ENCODE results near the gene ALKAL2. TPM values are rescaled to one million over a fixed set of nuclear protein-coding genes. Genes with fewer than 3 reads are reported as not detected.
"Not testable (repeated sequence)": the region's sequence is repeated elsewhere in the genome, so short reads cannot be mapped to it uniquely, and the experiment has no call there.

The ALKAL2 gene, protein sequence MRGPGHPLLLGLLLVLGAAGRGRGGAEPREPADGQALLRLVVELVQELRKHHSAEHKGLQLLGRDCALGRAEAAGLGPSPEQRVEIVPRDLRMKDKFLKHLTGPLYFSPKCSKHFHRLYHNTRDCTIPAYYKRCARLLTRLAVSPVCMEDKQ
- polyA plus RNA-seq (ENCODE audit: insufficient read length) = 0.49 TPM

DNA sequence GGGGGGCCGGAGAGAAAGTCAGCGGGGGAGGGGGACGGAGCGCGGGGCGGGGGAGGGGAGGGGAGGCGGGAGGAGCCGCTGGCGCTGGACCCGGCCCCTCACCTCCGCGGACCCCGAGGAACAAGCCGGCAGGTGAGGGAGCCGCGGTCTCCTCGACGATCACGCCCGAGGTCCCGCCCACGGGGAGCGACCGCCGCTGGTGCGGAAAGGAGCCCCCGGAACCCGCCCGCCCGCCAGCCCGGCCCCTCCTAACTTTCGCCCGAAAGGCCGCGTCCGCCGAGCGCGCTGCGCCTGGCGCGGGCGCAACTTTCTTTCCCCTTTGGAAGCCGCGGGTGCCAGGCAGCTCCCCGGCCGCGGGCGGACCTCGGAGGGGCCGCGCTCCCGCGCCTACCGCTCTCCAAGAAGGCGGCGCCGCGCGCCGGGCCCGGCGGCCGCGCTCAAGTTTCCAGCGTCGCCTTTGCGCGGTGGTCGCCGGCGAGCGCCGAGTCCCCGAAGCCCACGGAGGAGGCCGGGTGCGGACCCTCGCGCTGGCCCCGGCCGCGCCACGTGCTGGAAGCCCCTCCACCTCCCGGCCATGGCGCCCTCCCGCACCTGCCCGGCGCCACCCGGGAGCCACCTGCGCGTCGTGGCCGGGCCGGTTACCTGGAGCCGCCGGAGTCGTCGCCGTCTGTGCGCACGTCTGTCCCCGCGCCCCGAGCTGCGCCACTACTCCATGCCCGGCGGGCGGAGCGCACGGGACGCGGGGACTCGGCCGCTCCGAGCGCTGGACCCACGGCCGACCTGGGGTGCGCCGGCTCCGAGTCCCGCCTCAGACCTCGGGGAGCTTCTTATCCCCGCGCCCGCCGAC lies at the start of gene ALKAL2:
TSS of gene ALKAL2 (minus strand) at position 181 of the 847 bp plus-strand sequence. CDS start 256 bp downstream, outside the sequence.
- peak; percentile 21 for DNase-seq

DNA sequence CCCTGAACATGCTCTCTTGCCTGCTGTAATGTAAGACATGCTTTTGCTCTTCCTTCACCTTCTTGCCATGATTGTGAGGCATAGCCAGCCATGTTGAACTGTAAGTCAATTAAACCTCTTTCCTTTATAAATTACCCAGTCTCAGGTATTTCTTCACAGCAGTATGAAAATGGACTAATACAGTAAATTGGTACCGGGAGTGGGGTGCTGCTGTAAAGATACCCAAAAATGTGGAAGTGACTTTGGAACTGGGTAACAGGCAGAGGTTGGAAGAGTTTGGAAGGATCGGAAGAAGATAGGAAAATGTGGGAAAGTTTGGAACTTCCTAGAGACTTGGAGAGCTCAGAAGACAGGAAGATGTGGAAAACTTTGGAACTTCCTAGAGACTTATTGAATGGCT lies 49.1 kb upstream of the ALKAL2 start:
- DNase-seq = not testable (repeated sequence)

DNA sequence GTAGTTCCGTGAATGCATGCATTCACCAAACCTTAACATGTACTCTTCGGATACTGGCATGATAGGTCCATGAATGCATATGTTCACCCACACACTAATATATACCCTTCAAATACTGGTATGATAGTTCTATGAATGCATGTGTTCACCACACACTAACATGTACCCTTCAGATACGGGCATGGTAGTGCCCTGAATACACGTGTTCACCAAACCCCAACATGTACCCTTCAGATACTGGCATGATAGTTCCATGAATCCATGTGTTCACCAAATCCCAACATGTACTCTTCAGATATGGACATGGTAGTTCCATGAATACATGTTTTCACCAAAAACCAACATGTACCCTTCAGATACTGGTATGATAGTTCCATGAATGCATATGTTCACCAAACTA lies 48.5 kb upstream of the ALKAL2 start:
- no peak for DNase-seq

DNA sequence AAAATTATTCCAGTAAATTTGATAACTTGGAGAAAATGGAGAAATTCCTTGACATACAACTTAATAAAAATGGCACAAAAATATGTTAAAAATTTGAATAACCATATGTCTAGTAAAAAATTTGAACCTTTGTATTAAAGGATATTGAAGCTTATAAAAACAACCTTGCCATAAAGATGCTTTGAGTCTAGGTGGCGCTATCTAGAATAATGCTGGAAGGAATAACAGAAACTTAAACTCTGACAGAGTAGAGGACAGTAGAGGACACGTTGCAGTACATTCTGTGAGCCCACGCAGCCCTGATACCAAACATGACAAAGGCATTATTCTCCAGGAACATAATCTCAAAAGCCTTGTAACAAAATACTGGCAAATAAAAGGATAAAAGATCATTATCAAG lies 44.7 kb upstream of the ALKAL2 start:
- DNase-seq = no peak

DNA sequence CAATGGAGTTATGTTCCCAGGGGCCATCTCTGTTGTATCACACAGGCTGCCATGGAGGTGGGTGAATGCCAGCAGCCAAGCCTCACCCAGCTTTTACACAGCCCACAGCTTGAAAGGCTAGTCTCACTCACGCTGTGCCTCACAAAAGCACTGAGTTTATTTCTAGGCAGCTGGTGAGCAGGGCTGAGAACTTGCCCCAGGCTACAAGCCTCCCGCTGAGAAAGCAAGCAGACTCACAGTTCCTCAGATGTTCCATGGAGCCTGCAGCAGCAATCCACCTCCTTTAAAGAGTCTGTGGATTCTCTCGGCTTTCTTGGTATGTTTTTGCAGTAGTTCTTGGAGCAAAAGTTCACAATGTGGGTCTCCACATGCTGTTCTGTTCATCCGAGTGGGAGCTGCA lies 40.9 kb upstream of the ALKAL2 start:
- no peak for DNase-seq

DNA sequence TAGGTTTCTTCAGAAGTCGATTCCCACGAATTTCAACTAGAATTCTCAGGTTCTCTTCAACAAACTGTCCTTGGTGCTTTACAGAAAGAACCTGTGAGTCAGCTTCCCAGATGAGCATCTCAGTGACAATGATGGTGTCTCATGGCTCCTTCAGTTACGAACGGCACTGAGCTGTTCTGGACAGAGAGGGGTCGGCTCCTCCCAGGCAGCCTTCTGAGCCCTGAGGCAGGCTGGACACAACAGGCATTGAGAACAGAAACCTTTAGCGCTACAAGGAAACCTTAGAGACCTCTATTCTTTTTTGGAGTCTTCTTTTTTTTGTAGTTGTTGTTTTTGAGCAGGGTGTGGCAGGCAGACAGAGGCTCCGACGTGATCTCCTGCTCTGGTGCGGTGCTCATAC lies 35.1 kb upstream of the ALKAL2 start:
- DNase-seq = no peak

DNA sequence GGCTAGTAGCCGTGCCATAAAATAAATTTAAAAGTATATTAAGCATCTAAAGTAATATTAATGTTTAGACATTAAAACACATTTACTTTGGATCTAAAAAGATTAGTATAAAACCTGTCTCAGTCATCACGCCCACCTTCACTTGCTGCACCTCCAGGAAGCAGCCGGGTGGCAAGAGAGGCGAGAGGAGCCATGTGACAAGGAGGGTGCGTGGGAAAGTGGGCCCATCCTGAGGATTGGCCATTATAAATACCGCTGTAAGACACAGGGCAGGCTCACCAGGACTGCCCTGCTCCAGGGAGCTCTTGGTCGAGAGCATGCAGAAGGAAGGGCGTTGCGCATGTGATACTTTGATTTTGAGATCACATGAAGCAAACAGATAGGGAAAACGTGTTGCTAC lies 34.4 kb upstream of the ALKAL2 start:
- DNase-seq = no peak

DNA sequence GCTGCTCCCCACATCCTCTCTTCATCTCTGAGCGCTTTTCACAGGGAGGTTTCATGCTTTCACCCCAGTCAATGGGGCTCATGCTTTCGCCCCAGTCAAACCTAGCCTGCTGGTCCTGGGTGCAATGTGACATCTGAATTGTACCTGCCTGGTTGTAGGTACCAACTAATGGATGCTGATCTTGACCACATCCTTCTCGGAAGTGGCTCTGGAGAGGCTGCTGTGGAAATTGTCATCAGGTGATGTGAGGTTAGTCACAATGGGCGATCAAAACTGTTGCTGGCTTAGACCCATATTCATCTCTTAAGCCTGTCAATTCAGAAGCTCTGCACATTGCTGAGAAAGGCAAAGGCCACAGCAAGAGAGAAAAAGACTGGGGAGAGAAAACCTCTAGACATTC lies 32.7 kb upstream of the ALKAL2 start:
- DNase-seq = no peak

DNA sequence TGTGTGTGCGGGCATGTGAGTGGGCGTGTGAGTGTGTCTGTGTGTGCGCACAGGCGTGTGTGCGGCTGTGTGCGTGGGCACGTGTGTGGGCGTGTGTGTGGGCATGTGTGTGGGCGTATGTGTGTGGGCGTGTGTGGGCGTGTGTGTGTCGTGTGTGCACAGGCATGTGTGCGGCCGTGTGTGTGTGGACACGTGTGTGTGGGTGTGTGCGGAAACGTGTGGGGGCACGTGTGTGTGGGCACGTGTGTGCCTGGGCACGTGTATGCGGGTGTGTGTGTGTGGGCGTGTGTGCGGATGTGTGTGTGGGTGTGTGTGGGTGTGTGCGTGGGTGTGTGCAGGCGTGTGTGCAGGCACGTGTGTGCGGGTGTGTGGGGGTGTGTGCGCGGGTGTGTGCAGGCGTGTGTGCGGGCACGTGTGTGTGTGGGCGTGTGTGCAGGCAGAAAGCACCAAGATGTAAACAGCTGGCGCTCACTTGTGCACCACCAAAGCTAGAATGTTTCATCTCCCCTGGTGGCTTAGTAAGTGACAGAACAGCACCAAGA lies 31.2 kb upstream of the ALKAL2 start:
- DNase-seq = no peak

DNA sequence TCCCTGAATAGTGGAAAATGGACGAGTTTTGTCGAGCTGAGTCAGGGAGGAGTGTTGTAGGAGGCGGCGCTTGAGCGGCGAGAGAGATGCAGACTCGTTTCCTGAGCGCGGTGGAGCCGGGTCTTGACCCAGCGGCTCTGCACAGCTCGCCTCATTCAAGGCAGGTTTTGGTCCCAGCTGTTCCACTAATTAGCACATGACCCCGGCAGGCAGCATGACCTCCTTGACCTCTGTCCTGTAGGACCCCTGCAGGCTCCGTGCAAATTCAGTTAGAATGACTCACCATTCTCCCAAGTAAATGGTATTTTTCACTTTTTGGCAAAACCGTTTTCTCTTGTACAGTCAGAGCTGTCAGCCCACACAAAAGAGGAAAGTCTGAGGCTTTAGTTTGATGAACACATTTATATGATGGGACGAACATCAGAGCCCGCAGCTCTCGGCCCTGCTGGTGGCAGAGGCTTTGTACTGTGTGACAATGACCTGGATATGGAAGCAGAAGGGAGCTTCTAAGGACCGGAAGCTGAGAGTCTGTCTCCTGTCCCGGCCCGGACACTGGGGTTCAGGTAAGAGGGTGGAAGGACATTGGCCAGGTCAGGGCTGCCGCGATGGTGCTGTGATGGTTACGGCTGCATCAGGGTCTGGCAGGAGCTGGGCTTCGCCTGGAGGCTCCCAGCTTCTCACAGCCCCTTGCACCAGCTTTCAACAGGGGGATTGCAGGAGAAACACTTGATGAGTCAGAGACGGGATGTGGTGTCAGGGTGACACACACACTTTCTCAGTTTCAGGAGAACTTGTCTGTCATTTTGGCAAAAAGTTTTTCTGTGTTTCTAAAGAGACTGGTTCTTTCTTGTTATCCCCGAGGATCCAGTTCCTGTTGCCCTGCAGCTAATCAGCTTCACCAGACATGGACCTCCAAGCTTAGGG lies 29.9 kb upstream of the ALKAL2 start:
- no peak for DNase-seq

DNA sequence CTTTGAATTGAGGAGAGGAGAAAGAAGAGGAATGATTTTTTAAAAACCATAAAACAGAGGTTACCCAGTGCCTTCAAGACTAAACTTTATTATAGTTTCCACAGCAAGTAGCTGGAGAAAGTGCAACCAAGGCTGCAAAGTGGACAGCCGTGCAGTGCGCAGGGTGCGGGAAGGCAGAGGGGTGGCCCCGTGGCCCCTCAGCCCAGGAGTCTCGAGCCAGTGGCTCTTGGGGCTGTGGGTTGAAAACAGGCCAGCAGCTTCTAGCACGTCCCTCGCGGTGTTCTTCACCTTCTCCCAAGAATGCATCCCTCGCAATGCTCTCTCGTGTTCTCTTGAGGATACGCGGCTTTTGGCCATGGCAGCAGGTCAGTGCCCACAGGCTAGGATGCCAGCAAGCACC lies 28.5 kb upstream of the ALKAL2 start:
- DNase-seq = no peak

DNA sequence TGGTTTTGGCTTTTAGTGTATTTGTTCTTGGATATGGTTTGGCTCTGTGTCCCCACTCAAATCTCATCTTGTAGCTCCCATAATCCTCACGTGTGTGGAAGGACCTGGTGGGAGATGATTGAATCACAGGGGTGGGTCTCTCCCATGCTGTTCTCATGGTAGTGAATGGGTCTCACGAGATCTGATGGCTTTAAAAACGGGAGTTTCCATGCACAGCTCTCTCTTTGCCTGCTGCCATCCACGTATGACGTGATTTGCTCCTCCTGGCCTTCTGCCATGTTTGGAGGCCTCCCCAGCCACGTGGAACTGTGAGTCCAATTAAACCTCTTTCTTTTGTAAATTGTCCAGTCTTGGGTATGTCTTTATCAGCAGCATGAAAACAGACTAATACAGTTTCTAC lies 28.0 kb upstream of the ALKAL2 start:
- DNase-seq = not testable (repeated sequence)

DNA sequence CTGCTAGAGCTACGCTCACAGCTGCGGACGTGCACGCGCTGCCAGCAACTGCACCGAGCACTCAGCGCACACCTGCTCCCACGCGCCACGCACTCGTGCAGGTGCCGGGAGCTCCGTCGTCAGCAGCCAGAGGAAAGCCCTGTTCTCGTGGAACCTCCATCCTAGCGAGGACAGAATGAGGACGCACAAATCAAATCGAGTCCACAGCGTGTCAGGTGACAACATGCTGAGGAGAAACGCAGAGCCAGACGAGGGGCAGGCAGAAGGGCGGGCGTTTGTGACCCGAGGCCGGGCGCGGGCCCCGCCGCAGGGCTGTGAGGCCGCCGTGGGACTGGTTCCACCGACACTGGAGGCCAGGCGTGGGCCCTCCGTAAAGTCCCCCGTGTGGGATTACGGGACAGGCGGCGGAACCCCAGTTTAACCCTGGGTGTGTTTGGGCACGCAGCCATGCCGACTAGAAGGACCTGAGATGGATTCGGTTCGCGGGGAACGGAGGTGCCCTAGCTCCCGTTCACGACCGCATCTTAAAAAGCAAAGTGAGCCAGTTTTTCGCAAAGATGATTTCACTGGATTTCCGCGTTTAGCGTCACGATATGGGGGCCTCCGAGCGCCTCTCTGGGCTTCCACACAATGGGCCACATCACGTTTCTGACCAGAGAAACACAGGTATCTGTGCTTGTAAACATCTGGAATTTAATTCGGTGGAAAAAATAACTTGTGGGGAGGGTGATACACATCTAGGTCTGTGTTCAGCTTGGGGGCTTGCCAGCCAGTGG lies 26.9 kb upstream of the ALKAL2 start:
- no peak for DNase-seq

DNA sequence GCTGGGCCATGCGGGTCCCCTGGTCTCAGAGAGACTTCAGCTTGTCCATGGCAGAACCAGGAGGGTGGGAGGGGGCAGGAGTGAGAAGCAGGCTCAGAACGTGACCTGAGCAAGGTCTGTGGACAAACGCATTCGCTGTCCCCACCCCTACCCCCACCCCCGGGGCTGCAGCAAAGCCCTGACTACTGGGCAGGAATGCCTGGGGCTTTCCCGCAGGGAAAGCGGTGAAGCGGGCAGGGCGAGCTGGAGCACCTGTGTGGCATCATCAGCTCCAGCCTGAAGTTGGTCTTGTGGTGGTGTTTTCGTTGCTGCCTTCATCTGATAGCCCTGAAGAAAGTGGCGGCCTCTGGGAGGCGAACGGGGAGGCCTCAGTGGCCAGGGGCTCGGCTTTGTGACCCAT lies 26.1 kb upstream of the ALKAL2 start:
- no peak for DNase-seq

DNA sequence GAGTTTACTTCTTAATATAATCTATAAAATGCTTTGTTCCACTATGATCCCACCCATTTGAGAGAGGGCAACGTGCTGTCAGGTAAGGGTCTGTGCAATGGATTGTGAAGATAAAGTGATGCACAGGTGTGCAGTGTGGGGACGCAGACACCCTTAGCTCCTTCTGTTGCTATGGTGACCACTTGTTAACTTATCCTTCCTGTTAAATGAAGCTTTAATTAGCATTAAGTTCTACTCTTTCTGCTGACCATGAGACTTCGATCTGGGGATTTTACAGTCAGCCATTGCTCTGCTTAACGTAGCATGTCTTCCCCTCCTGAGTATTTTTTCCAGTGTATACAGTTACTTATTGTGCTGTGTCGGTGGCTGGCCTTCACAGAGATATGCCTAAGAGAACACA lies 23.1 kb upstream of the ALKAL2 start:
- DNase-seq = no peak

DNA sequence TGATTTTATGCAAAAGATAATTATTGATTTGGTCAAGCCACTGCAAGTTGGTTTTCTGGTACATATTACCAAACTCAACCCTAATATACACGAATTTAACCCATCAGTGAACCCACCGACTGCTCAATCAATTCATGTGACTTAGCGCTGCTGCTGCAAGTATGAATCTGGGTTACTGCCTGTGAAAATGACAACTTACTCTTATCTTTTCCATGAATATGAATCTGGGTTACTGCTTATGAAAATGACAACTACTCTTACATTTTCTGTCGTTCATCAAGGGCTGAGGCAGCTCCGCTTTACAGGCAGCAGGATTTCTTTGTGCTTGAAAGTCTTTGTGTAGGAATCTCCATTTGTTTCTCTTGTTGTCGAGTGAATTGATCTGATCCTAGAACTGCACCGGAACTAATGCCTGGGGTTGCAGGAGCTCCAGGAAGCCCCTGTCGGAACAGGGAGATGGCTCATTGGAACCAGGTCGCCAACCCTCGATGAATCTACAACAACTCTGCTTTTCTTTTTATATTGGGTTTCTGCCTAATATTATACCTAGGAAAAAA lies 22.1 kb upstream of the ALKAL2 start:
- DNase-seq = no peak

DNA sequence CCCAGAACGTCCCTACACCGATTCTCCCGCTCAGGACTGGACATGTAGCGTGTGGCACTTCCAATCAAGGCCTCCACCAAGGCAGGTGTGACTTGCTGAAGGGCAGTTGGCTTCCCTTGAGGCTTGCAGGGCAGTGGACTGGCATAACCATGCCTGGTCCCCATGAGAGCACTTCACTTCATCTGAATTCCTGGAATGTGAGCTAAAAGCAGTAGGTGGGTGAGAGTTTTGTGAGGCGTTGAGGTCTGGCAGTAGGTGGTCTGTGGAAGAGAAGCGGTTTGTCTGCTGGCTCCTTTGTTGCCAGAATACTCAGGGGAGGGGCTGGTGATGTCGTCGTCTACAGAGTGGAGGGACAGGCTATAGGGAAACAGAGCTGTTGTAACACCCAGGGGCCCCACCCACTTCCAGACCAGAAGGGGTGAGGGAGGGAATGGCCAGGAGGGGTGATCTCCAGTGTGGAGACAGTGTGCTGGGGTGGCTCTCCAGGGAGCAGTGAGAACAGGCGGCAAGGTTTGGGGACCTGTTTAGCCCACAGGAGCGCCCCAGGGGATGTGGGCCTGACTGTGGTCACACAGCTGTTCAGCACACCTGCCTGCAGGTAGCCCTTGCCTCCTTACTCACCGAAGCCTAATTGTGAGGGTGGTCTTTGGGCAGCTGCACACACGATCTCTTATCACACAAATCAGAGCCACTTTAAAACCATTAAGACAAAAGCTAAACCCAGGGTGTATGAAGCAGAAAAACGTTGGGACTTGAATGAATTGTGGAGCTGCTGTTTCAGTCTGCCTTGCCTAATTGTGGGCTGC lies 21.5 kb upstream of the ALKAL2 start:
- no peak for DNase-seq

DNA sequence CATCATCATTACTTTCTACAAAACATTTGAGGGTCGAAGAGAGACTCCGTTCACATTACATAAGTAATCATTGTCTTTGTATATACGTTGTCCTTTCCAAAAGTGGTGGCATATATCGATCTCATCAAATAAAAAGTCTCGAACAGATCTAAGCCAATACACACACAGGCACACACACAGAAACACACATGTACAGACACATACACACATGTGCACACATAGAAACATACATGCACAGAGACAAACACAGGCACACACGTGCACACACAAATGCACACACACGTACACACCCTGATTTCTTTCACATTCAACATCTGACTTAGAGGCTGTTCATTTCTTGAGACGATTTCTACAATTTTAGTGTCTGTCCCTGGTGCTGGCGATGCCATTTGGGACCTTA lies 17.5 kb upstream of the ALKAL2 start:
- no peak for DNase-seq

DNA sequence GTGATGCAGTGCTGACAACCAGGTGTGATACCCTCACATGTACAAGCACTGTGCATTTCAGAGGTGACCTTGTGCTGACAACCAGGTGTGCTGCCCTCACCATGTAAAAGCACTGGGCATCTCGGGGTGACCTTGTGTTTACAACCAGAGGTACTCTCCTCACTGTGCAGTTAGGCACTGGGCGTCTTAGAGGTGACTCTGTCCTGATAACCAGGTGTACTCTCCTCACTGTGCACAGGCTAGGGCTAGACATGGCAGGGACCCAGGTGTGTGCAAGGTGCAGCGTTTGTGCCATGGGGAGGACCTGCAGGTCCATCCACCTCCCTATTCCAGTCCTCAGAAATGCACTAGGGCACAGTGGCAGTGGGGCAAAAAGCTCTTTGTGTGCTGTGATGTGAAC lies 8.5 kb upstream of the ALKAL2 start:
- no peak for DNase-seq

DNA sequence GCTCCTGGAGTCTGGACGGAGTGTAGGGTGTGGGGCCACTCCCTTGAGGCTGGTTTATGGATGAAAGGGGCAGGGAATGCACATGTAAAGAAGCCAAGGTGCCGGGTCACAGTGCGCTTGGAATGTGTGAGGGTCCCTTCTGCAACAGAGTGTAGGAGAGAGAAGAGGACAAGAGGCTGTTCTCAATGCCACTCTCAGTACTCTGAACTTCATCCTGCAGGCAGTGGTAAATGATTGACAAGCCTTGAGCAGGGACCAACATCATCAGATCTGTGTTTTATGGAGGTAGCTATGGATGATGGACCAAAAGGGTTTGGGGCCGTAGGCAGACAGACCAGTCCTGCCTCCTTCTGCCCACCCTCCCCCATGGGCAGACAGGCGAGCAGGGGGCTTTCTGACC lies 7.2 kb upstream of the ALKAL2 start:
- DNase-seq = no peak
